Liver (tissue), 9 donors: ENCODE results near the gene SCRN2. TPM values are rescaled to one million over a fixed set of nuclear protein-coding genes. Genes with fewer than 3 reads are reported as not detected.

Experiments used
- DNase-seq: peaks from one replicate; pipeline ENCODE4 v3.0.0-alpha.2; 2017; ENCODE audit warnings: low spot score
- H3K27ac ChIP-seq, 2 donors: one replicate each; pipeline ENCODE4 v1.7.0; 2013; ENCODE audit warnings: inconsistent platforms in 2 of 2, low read length in 2 of 2, control low read depth in 1 of 2, low read depth in 1 of 2, mild to moderate bottlenecking in 1 of 2
- H3K27me3 ChIP-seq, 4 donors: one replicate each; pipeline versions ENCODE4 v1.6.1 to v1.7.0; 2013; ENCODE audit warnings: low read length in 3 of 4, inconsistent platforms in 1 of 4, mild to moderate bottlenecking in 1 of 4, moderate library complexity in 1 of 4; ENCODE audit not compliant: control insufficient read depth in 4 of 4, insufficient read depth in 4 of 4
- H3K36me3 ChIP-seq, 4 donors: one replicate each; pipeline versions ENCODE4 v1.6.1 to v1.7.0; 2013; ENCODE audit warnings: low read length in 3 of 4, mild to moderate bottlenecking in 3 of 4, low read depth in 1 of 4, moderate library complexity in 1 of 4; ENCODE audit not compliant: control insufficient read depth in 4 of 4, insufficient read depth in 3 of 4
- H3K4me1 ChIP-seq, 4 donors: one replicate each; pipeline versions ENCODE4 v1.6.1 to v1.7.0; 2013; ENCODE audit warnings: low read length in 3 of 4, mild to moderate bottlenecking in 3 of 4, moderate library complexity in 1 of 4; ENCODE audit not compliant: control insufficient read depth in 4 of 4, insufficient read depth in 4 of 4
- H3K4me3 ChIP-seq, 3 donors: one replicate each; pipeline versions ENCODE4 v1.6.1 to v1.7.0; 2013; ENCODE audit warnings: low read length in 3 of 3, control low read depth in 1 of 3, low read depth in 1 of 3, mild to moderate bottlenecking in 1 of 3
- H3K9ac ChIP-seq, 2 donors: one replicate each; pipeline ENCODE4 v1.7.0; 2013; ENCODE audit warnings: low read length in 2 of 2, mild to moderate bottlenecking in 2 of 2, moderate library complexity in 2 of 2, control low read depth in 1 of 2, low read depth in 1 of 2
- H3K9me3 ChIP-seq, 4 donors: one replicate each; pipeline versions ENCODE4 v1.6.1 to v1.7.0; 2013; ENCODE audit warnings: low read length in 3 of 4; ENCODE audit not compliant: control insufficient read depth in 4 of 4
- ATF3 ChIP-seq: IDR thresholded peaks from 2 replicates; pipeline ENCODE4 v1.6.1; 2016; ENCODE audit warnings: antibody characterized with exemption
- EGR1 ChIP-seq, 2 donors: IDR thresholded peaks; 2 replicates each; pipeline ENCODE4 v1.6.1; 2016 to 2018; ENCODE audit warnings: antibody characterized with exemption in 2 of 2, low read depth in 2 of 2
- FOXA1 ChIP-seq: IDR thresholded peaks from 2 replicates; pipeline ENCODE4 v1.6.1; 2016; ENCODE audit warnings: antibody characterized with exemption
- GABPA ChIP-seq, 2 donors: IDR thresholded peaks in 1 of 2; conservative IDR thresholded peaks in 1 of 2; 2 replicates each; pipeline ENCODE4 v1.6.1; 2016; ENCODE audit warnings: antibody characterized with exemption in 2 of 2, mild to moderate bottlenecking in 1 of 2, moderate library complexity in 1 of 2
- HNF4A ChIP-seq, 2 donors: conservative IDR thresholded peaks; 2 replicates each; pipeline ENCODE4 v1.6.1; 2016; ENCODE audit warnings: antibody characterized with exemption in 2 of 2, mild to moderate bottlenecking in 2 of 2
- JUND ChIP-seq, 2 donors: IDR thresholded peaks; 2 replicates each; pipeline ENCODE4 v1.6.1; 2016; ENCODE audit warnings: antibody characterized with exemption in 2 of 2
- MAX ChIP-seq: IDR thresholded peaks from 2 replicates; pipeline ENCODE4 v1.6.1; 2016; ENCODE audit warnings: antibody characterized with exemption
- NR2F2 ChIP-seq: IDR thresholded peaks from 2 replicates; pipeline ENCODE4 v1.6.1; 2016; ENCODE audit warnings: antibody characterized with exemption
- RAD21 ChIP-seq, 2 donors: IDR thresholded peaks; 2 replicates each; pipeline ENCODE4 v1.6.1; 2016; ENCODE audit warnings: antibody characterized with exemption in 2 of 2, mild to moderate bottlenecking in 2 of 2
- RXRA ChIP-seq, 2 donors: IDR thresholded peaks; 2 replicates each; pipeline ENCODE4 v1.6.1; 2017 to 2018; ENCODE audit warnings: antibody characterized with exemption in 2 of 2, mild to moderate bottlenecking in 1 of 2
- SP1 ChIP-seq: IDR thresholded peaks from 2 replicates; pipeline ENCODE4 v1.6.1; 2018; ENCODE audit warnings: antibody characterized with exemption, mild to moderate bottlenecking
- YY1 ChIP-seq: IDR thresholded peaks from 2 replicates; pipeline ENCODE4 v1.6.1; 2016; ENCODE audit warnings: antibody characterized with exemption, mild to moderate bottlenecking
- WGBS: extraction: QIAGEN DNeasy Blood & Tissue Kit; methylation state at CpG from one replicate; pipeline ENCODE4 v1.1.7; 2013; 5-methylcytosine and 5-hydroxymethylcytosine counted together
- polyA plus RNA-seq, 2 donors: library from polyadenylated mRNA; stranded (reverse) in 1 of 2; unstranded in 1 of 2; fragments of 200-250 nt in 1 of 2; fragments of >200 nt in 1 of 2; fragmentation: Nextera tagmentation in 1 of 2; extraction: Ambion mirVana in 1 of 2; gene quantifications; one replicate each; pipeline versions ENCODE4 v1.2.1 to v1.2.3, GENCODE V29; 2013 to 2015
- total RNA-seq, 2 donors: library from RNA; depleted of rRNA; stranded (reverse); fragments of >200 nt; gene quantifications; one replicate each; pipeline ENCODE4 v1.2.3, GENCODE V29; 2014
- TF ChIP-seq, protein P1 (sequence below): fragments of 150-350 bp; IDR thresholded peaks from 2 replicates; pipeline ENCODE4 v1.5.1; 2017; ENCODE audit warnings: improper control_type of control experiment, low read depth, low read length; ENCODE audit not compliant: missing input control
- donor health status: healthy.
- donor health status: healthy.
- donor health status: healthy.
- donor health status: healthy.
- donor health status: healthy.

SCRN2 gene
- total and polyA plus RNA-seq, 4 donors: 17.8 to 27.4 (median 20.3) TPM

DNA sequence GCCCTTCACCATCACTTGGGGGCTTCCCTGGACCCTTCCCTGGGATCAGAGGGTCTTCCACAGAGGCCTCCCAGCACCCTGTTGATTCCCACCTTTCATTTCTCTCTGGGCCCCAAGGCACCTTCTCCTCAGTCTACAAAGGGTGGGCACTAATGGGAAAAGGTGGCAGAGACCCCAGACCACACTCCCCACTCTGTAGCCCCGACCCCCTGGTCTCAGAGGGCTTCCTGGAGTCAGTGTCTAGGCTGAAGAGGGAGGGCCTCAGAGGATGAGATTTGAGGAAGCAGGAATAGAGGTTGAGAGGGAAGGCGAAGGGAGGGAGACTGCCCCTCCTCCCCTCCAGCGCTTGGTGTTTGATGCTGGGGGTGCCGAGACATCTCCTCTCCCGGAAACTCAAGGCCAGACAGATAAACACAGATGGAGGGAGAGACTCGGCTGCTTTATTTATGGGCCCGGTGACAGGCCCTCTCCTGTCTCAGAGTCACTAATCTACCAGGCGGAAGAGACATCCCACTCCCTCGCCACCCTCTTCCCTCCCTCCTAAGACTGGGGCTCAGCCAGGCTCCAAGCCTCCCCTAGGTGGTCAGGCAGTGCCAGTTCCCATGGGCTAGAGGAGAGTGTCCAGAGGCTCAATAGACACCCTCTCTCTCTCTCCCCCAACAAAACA, 36.4 kb upstream of the SCRN2 start:
- Histone ChIP-seq H3K36me3 (no peaks in the 10 kb centered on the region), H3K9ac (no peak overlapping the region), H3K9me3 (no peaks in the 10 kb centered on the region), H3K4me3 (no peak overlapping the region), H3K27ac (no peak overlapping the region), H3K27me3 (no peaks in the 10 kb centered on the region), H3K4me1 (peaks cover 0 to 9% (median 8%) of the 10 kb centered on the region in 4 donors)
- TF ChIP-seq EGR1 (IDR thresholded peaks at IDR 0.05; ENCODE audit: low read depth in 2 of 2) (no peak), ATF3 (no peak), GABPA (IDR thresholded peaks at IDR 0.05 in 1 of 2, conservative IDR thresholded peaks at IDR 0.05 in 1 of 2) (no peak), YY1 (no peak), RAD21 (IDR thresholded peaks at IDR 0.05) (no peak), JUND (IDR thresholded peaks at IDR 0.05) (no peak), FOXA1 (no peak), NR2F2 (no peak), MAX (no peak), SP1 (no peak)
- TF ChIP-seq, protein P1, sequence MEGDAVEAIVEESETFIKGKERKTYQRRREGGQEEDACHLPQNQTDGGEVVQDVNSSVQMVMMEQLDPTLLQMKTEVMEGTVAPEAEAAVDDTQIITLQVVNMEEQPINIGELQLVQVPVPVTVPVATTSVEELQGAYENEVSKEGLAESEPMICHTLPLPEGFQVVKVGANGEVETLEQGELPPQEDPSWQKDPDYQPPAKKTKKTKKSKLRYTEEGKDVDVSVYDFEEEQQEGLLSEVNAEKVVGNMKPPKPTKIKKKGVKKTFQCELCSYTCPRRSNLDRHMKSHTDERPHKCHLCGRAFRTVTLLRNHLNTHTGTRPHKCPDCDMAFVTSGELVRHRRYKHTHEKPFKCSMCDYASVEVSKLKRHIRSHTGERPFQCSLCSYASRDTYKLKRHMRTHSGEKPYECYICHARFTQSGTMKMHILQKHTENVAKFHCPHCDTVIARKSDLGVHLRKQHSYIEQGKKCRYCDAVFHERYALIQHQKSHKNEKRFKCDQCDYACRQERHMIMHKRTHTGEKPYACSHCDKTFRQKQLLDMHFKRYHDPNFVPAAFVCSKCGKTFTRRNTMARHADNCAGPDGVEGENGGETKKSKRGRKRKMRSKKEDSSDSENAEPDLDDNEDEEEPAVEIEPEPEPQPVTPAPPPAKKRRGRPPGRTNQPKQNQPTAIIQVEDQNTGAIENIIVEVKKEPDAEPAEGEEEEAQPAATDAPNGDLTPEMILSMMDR: no peak
- 80% methylated on average over 9 of the region's 9 CpGs for WGBS
- DNase-seq: no peak

DNA sequence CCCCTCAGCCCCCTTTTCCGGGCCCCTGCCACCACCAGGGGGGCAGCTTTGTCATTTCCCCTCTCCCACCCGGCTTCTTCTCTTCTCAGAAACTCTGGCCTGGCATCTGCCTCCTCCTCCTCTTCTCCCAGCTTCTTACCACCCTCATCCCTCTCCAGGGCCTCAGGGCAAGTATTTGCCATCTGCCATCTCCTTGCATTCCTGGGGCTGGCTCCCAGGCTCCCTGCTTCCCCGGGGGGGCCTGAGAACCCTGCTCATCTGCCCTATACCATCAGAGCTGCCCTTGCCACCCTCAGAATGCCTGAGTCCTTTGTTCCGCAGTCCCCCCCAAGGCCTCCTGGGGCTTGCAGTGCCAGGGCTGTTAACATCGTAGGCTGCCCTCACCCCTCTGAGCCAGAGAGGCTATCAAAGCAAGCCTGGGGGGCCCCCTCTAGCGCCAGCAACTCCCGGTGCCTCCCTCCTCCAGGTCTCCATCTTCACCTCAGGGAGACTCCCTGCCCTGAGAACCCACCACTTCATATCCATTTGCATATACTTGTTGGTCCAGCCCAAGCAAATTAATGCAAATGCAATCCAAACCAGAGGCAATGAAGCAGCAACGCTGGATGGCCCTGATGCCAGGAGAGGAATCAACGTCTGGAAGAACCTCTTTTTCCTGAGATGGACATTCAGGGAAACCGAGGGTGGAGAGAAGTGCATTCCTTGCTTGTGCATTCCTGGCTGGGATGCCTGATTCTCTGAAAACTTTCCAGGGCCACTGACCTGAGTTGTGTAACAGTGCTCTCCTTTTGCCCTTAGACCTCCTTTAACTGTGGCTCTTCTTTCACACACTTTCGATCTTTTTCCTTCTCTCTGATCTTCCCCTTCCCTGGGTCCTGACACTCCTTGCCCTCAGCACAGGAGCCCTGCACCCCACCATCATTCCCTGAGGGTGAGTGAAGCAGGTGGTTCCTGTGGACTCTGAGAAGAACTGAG, 34.2 kb upstream of the SCRN2 start:
- Histone ChIP-seq H3K27me3 (peaks cover 0 to 3% (median 0%) of the 10 kb centered on the region in 4 donors), H3K36me3 (no peaks in the 10 kb centered on the region), H3K4me3 (no peak overlapping the region), H3K4me1 (peaks cover 0 to 9% (median 8%) of the 10 kb centered on the region in 4 donors), H3K9ac (no peak overlapping the region), H3K9me3 (no peaks in the 10 kb centered on the region), H3K27ac (no peak overlapping the region)
- 61% methylated on average over 11 of the region's 11 CpGs for WGBS
- DNase-seq: no peak
- TF ChIP-seq RAD21 (IDR thresholded peaks at IDR 0.05) (no peak), RXRA (IDR thresholded peaks at IDR 0.05) (peak; percentile 70 to 77), HNF4A (conservative IDR thresholded peaks at IDR 0.05) (peak; percentile 41 to 47), JUND (IDR thresholded peaks at IDR 0.05) (no peak), SP1 (peak; percentile 31)
